Aorta (tissue), 5 donors: ENCODE results near the gene VWCE. TPM values are rescaled to one million over a fixed set of nuclear protein-coding genes. Genes with fewer than 3 reads are reported as not detected.

Source experiments
- ATAC-seq: fragments of 200-7000 bp; cut with Tn5 transposase; one replicate; pipeline ENCODE4 v1.9.1; 2022; ENCODE audit warnings: moderate library complexity; ENCODE audit not compliant: low FRiP score
- DNase-seq, 2 donors: peaks; one replicate each; pipeline ENCODE4 v3.0.0-alpha.2; 2020
- H3K27ac ChIP-seq, 2 donors: one replicate each; pipeline ENCODE4 v1.5.1; 2013; ENCODE audit warnings: low read length in 2 of 2, mild to moderate bottlenecking in 2 of 2, moderate library complexity in 2 of 2, control low read depth in 1 of 2, inconsistent platforms in 1 of 2, low read depth in 1 of 2
- H3K27me3 ChIP-seq, 2 donors: one replicate each; pipeline ENCODE4 v1.6.1; 2013; ENCODE audit warnings: control low read depth in 1 of 2, low read length in 1 of 2, mild to moderate bottlenecking in 1 of 2, moderate library complexity in 1 of 2; ENCODE audit not compliant: insufficient read depth in 2 of 2, control insufficient read depth in 1 of 2
- H3K36me3 ChIP-seq, 2 donors: one replicate each; pipeline ENCODE4 v1.6.1; 2013; ENCODE audit warnings: control low read depth in 1 of 2, low read length in 1 of 2, mild to moderate bottlenecking in 1 of 2; ENCODE audit not compliant: insufficient read depth in 2 of 2, control insufficient read depth in 1 of 2
- H3K4me1 ChIP-seq, 2 donors: one replicate each; pipeline ENCODE4 v1.6.1; 2013; ENCODE audit warnings: low read length in 2 of 2, control low read depth in 1 of 2, mild to moderate bottlenecking in 1 of 2, moderate library complexity in 1 of 2; ENCODE audit not compliant: insufficient read depth in 2 of 2, control insufficient read depth in 1 of 2
- H3K4me3 ChIP-seq, 2 donors: one replicate each; pipeline ENCODE4 v1.5.1; 2013; ENCODE audit warnings: low read length in 2 of 2, control low read depth in 1 of 2, mild to moderate bottlenecking in 1 of 2
- H3K9me3 ChIP-seq: one replicate; pipeline ENCODE4 v1.6.1; 2013; ENCODE audit warnings: mild to moderate bottlenecking, low read length; ENCODE audit not compliant: control insufficient read depth
- WGBS, 2 donors: extraction: QIAGEN DNeasy Blood & Tissue Kit; methylation state at CpG; one replicate each; pipeline ENCODE4 v1.1.7; 2013; 5-methylcytosine and 5-hydroxymethylcytosine counted together
- intact Hi-C, 2 donors: fragments of 100-400 bp; cut with DNase I; formaldehyde crosslinking; loops; one replicate each; pipeline versions ENCODE4 v1.14.2 to v1.15.0; 2022
- polyA plus RNA-seq, 2 donors: library from polyadenylated mRNA; stranded (reverse); fragments of 200-250 nt; gene quantifications; one replicate each; pipeline ENCODE4 v1.2.3, GENCODE V29; 2013
- total RNA-seq, 2 donors: library from RNA; stranded (reverse); fragmentation: NEBNext Ultra II Directional; extraction: Animal tissue kit (Norgen Biotek cat#: 25700); gene quantifications; one replicate each; pipeline ENCODE4 v1.2.1, GENCODE V29; 2021
- donor health status: healthy with polysubstance abuse.
- donor health status: Bipolar disorder and iron deficiency.
- donor health status: DM: no; HTN: no; CAD: no.
- donor health status: DM: no; HTN: no; CAD: no.
- donor health status: DM: yes; HTN: yes; CAD: no.

Gene VWCE
- total and polyA plus RNA-seq, 4 donors = 2.0 to 5.6 (median 3.0) TPM; not detected in 1

DNA sequence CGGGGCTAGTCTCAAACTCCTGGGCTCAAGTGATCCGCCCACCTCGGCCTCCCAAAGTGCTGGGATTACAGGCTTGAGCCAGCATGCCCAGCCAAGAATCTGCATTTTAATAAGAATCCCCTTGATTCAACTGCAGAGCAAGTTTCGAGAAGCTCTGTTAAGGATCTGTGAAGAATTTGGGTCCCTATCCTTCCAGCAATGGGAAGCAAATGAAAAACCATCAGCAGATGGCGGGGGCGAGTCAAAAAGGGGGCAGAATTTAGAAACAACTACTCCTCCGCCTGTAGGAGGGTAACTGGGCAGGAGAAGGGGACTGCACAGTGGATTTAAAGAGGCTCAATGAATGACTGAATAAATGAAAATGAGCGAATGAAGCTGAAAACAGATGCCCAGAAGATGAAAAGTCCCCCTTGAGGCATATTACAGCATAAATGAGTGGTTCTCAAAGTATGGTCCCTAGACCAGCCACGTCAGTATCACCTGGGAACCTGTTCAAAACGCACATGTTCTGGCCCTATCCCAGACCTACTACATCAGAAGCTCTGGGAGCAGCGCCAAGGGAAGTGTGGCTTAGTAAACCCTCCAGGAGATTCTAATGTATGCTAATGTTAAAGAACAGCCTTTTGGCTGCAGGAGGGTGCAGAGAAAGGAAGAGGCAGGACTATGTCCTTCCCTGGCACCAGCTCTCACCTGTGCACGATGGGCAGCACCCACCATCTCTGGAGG lies 15.0 kb downstream of the VWCE start:
- no peaks in the 10 kb centered on the region for H3K9me3 ChIP-seq
- no peak overlapping the region for H3K4me3 ChIP-seq
- ATAC-seq = no peak
- intact Hi-C loops = no loop called here
- no peak overlapping the region for H3K27ac ChIP-seq
- no peaks in the 10 kb centered on the region for H3K4me1 ChIP-seq
- DNase-seq = no peak
- WGBS, 2 donors = 90% methylated on average over 12 of the region's 12 CpGs
- no peaks in the 10 kb centered on the region for H3K27me3 ChIP-seq
- H3K36me3 ChIP-seq = no peaks in the 10 kb centered on the region

DNA sequence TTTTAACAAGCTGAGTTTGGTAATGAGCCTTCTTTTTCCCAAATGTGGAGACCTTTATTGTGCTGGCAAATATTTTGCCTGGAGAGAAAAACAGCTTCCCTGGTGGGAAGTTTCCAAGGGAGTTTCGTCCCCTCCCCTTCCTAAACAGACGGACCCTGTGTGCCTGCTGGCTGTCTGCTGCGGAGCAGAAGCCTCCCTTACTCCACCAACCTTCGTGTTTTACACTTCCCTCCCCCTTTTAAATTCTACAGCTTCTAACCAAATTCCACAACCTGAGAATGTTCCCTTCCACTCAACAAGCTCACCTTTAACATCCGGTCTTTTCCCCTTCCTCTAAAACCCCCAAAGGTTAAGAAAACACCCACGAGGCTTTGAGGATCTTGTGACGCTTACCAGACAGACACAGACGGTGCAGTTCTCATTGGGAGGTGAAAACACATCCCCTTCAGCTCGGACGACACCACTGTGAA lies 17.1 kb downstream of the VWCE start:
- no peak overlapping the region for H3K27ac ChIP-seq
- H3K9me3 ChIP-seq = no peaks in the 10 kb centered on the region
- ATAC-seq (no peak), DNase-seq (no peak)
- intact Hi-C loops = no loop called here
- WGBS, 2 donors = 58 to 60% methylated on average over 10 of the region's 10 CpGs
- no peaks in the 10 kb centered on the region for H3K4me1 ChIP-seq
- no peaks in the 10 kb centered on the region for H3K36me3 ChIP-seq
- no peak overlapping the region for H3K4me3 ChIP-seq
- no peaks in the 10 kb centered on the region for H3K27me3 ChIP-seq

GRCh38 chr11:61277186-61278000 lies 17.7 kb downstream of the VWCE start:
- Histone ChIP-seq H3K9me3 (no peaks in the 10 kb centered on the region), H3K27ac (no peak overlapping the region), H3K27me3 (no peaks in the 10 kb centered on the region), H3K36me3 (no peaks in the 10 kb centered on the region), H3K4me1 (no peaks in the 10 kb centered on the region), H3K4me3 (no peak overlapping the region)
- 83% methylated on average over 14 of the region's 14 CpGs for WGBS, 2 donors
- no peak for ATAC-seq
- no peak for DNase-seq
- intact Hi-C loops = no loop called here

DNA sequence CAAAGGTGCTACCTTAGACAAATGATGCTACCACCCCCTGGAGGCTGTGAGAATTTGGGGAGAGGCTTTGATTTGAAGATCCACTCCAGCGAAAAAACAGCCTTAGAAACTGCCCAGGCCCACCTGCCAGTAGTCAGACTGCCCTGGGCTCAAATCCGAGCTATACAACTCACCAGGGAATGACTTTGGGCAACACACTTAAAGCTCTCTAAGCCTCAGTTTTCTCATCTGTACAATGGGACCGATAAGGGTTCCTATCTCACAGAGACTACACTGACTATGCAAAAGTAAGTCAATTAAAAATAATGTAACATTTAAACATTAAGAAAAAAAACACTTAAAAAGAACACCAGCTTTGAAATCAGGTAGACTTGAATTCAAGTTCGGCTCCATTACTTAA lies 19.9 kb downstream of the VWCE start:
- H3K4me3 ChIP-seq = no peak overlapping the region
- no peaks in the 10 kb centered on the region for H3K27me3 ChIP-seq
- no peak for ATAC-seq
- 93 to 99% methylated on average over 4 of the region's 4 CpGs for WGBS, 2 donors
- H3K27ac ChIP-seq = no peak overlapping the region
- intact Hi-C loops = no loop called here
- DNase-seq = no peak
- no peaks in the 10 kb centered on the region for H3K36me3 ChIP-seq
- H3K4me1 ChIP-seq = no peaks in the 10 kb centered on the region
- H3K9me3 ChIP-seq = no peaks in the 10 kb centered on the region

- ATAC-seq = no peak
- Histone ChIP-seq H3K36me3 (no peaks in the 10 kb centered on the region), H3K4me3 (no peak overlapping the region), H3K9me3 (no peaks in the 10 kb centered on the region), H3K27ac (no peak overlapping the region), H3K4me1 (no peaks in the 10 kb centered on the region), H3K27me3 (no peaks in the 10 kb centered on the region)
- intact Hi-C loops = no loop called here
- DNase-seq = no peak
- 96 to 98% methylated on average over 4 of the region's 4 CpGs for WGBS, 2 donors
These were observed 21.0 kb downstream of the VWCE start for GRCh38 chr11:61274084-61274483.

DNA sequence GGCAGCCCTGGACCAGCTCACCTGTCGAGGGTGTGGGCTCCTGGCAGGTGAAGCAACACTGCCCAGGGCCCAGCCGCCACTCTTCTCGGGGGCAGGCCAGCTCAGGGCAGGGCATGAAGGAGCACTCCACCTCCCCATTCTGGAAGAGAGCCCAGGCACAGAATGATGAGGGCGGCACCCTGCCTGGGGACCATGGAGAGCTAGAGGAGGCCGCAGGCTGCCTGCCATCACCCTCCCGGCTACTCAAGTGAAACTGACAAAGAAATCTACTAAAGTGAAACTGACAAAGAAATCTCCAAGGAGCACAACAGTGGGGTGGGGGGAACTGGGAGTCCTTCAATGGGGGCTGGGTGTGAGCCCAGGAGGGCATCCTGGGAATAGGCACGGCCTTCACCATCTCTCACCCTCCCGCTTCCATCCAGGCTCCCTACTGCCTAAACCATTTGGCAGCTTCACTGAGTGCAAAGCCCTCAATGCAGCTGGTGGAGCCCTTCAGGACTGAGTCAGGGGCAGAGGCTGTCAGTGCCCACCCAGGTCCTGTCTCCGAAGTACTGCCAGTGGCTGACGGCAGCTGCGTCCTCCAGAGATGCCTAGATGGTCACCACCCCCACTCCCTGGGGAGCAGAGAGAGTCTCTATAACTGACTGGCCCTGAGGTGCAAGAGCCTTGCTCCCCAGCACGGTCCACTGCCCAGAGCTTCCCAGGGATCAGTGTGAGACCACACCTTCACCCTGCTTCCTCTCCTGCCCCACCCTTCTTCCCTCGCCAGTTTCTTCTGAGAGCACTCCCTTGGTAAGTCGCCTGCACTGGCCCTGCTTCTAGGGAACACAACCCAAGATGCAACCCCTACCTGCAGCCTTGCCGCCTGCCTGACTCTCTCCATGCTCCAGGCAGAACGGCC lies 21.7 kb downstream of the VWCE start:
- Histone ChIP-seq H3K9me3 (no peaks in the 10 kb centered on the region), H3K27me3 (no peaks in the 10 kb centered on the region), H3K36me3 (no peaks in the 10 kb centered on the region), H3K27ac (no peak overlapping the region), H3K4me3 (no peak overlapping the region), H3K4me1 (no peaks in the 10 kb centered on the region)
- DNase-seq = no peak
- ATAC-seq = peak; percentile 49
- intact Hi-C loops = no loop called here
- WGBS, 2 donors = 78 to 85% methylated on average over 16 of the region's 16 CpGs

DNA sequence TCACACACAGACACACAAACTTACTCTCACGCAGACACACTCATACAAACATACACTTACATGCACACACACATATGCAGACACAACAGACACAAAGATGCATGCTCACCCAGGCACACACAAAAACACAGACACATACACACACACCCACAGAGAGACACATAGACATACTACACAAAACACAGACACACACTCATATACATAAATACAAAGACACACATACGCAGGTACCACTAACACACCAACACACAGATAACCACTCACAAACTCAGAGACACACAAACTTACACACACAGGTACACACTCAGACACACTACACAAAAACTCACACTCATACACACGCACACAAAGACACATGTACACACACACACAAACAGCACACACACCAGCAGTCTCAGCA lies 22.4 kb downstream of the VWCE start:
- DNase-seq = no peak
- ATAC-seq = no peak
- H3K9me3 ChIP-seq = no peaks in the 10 kb centered on the region
- no peak overlapping the region for H3K27ac ChIP-seq
- H3K27me3 ChIP-seq = no peaks in the 10 kb centered on the region
- WGBS, 2 donors = 94 to 96% methylated on average over 3 of the region's 3 CpGs
- no peaks in the 10 kb centered on the region for H3K4me1 ChIP-seq
- H3K36me3 ChIP-seq = no peaks in the 10 kb centered on the region
- intact Hi-C loops = no loop called here
- H3K4me3 ChIP-seq = no peak overlapping the region

DNA sequence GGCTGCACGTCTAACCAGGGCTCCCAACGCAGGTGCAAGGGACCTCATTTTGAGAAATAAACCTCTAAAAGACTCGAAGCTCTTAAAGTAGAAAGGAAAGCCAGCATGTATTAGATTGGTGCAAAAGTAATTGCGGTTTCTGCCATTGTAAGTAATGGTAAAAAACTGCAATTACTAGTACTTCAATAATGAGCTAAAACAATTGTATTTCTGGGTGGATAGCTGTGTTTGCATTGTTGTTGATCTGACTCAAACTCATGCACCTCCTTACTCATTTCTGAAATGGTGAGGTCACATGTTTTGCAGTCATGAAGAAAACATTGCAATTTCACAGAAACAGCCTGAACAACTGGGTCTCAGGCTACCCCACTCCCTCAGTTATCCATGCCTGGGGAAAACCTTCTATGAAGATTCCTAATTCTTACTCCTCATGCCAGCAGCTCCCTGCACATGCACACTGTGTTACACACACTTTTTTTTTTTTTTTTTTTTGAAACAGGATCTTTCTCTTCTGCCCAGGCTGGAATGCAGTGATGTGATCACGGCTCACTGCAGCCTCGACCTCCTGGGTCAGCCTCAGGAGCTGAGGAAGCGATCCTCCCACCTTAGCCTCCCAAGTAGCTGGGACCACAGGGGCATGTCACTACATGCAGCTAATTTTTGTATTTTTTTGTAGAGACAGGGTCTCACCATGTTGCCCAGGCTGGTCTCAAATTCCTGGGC lies 24.6 kb downstream of the VWCE start:
- no peaks in the 10 kb centered on the region for H3K9me3 ChIP-seq
- no peak overlapping the region for H3K27ac ChIP-seq
- H3K36me3 ChIP-seq = no peaks in the 10 kb centered on the region

More for the DNA sequence above, 24.6 kb downstream of the VWCE start:
- no peak overlapping the region for H3K4me3 ChIP-seq
- intact Hi-C loops = no loop called here
- ATAC-seq (no peak), DNase-seq (no peak)
- WGBS, 2 donors = 90 to 95% methylated on average over 7 of the region's 7 CpGs
- H3K27me3 ChIP-seq = no peaks in the 10 kb centered on the region
- H3K4me1 ChIP-seq = no peaks in the 10 kb centered on the region
